GM18511 (cell line): ENCODE measurements around the gene PGA3.
"Not testable (repeated sequence)": the region's sequence is repeated elsewhere in the genome, so short reads cannot be mapped to it uniquely, and the experiment has no call there.

Source experiments
- ATAC-seq: cut with Tn5 transposase; IDR thresholded peaks from one replicate; pipeline ENCODE4 v1.9.1; 2021; ENCODE audit warnings: mild to moderate bottlenecking, moderate library complexity; ENCODE audit not compliant: unreplicated experiment

PGA3 gene

DNA sequence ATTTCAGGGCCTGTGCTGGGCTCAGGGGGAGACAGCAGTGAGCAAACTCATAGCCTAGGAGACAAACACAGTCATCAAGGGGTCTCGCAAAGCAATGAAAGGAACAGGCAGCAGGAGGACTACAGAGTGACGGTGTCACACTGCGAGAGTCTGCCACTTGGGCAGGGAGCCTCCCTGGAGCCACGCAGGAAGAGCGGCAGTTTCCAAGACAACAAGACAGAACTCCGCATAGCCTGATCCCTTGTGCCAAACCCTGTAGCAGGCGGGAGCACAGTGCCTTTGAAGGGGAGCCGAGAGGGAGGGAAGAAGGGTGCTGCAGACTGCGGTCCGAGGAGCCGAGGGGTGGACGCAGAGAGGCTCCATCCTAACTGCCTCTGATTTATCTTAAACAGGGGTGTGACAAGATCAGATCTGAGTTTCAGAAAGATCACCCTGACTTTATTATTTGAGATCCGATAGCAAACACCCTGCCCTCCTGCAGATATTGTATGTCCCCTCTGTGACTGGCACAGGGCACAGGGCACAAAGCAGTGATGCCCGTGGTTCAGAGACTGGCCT is 1.3 kb downstream of the PGA3 start:
- ATAC-seq = not testable (repeated sequence)

DNA sequence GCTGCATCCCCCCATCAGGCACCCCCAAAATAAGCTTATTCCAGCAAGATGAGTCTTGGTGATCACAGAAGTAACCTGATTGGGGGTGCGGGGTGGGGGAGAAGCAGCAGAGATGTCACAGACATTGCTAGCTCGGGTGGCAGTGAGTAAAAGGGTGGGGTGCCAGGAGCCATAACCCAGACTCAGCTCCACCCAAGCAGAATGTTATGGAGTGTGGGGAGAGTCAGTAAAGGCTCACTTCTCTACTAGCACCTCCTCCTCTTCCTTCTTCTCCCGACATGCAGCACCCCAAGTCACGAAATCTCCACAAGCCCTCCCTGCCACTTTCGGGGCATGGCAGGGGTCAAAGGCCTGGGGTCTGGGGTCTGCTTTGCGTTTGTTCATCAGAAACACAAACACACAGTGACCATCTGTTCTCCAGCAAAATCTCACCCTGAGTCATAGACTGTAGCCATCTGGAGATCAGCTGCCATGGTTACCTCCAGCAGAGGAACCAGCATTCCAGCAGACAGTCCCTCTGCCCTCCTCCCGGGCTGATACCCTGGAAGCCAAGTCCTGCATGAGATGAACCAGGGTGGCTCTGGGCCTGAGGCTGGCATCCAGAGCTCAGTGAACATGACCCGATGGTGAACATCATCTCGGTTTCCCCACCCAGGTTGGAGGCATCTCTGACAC is 4.5 kb downstream of the PGA3 start:
- not testable (repeated sequence) for ATAC-seq

DNA sequence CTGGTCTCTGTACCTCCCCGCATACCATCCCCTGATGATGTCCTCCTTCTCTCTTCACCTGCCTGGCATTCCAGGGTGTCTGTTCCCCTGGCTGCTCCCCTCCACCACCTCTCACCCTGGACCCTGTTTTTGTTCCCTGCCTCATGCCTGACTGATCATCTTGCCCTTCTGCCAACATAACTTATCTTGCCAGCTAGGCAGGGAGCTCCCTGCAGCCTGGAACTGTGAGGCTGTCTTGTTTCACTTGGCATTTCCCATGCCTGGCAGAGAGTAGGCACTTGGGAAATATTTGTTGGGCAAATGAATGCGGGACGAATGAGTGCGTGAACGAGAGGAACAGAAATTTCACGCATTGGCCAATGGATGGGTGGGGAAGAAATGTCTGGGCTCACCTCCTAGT is 7.3 kb downstream of the PGA3 start:
- not testable (repeated sequence) for ATAC-seq

DNA sequence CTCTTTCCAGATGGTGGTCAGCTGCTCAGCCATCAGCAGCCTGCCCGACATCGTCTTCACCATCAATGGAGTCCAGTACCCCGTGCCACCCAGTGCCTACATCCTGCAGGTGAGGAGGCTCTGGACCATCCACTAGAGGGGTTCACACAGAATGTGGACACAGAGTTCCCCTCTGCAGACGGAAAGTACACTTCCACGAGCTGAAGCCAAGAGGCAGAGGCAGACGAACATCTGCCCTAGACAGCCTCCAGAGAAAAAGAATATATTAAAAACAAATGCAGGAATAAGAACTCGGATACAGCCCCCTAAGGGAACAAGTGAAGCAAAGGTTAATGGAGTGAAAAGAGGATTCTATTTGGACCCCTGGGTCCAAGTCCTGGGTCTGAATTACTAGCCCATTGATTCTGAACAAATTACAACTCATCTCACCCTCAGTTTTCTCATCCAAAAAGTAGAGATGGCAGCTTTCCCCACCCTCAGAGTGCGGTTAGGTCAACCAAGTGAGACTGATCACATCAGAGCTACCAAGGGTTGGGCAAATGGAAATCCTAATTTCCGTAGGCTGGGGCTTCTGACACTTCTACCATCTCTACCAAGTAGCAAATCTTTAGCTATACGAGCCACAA is 8.1 kb downstream of the PGA3 start:
- not testable (repeated sequence) for ATAC-seq

DNA sequence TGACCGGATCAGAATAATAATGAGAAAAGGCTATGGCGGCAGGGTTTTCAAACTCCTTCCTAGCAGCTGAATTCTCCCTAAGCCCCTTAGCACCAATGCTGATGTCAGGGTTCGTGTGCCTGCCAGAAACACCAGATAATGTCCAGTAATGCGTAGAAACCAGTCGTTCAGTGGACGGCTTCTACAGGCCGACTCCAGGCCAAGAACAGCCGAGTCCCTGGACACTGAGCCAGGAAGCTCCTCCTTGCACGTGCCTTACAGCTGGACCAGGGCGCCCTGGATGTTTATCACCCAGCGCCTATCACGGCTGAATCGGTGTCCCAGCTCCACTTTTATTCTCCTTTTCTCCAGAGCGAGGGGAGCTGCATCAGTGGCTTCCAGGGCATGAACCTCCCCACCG is 8.9 kb downstream of the PGA3 start:
- not testable (repeated sequence) for ATAC-seq

DNA sequence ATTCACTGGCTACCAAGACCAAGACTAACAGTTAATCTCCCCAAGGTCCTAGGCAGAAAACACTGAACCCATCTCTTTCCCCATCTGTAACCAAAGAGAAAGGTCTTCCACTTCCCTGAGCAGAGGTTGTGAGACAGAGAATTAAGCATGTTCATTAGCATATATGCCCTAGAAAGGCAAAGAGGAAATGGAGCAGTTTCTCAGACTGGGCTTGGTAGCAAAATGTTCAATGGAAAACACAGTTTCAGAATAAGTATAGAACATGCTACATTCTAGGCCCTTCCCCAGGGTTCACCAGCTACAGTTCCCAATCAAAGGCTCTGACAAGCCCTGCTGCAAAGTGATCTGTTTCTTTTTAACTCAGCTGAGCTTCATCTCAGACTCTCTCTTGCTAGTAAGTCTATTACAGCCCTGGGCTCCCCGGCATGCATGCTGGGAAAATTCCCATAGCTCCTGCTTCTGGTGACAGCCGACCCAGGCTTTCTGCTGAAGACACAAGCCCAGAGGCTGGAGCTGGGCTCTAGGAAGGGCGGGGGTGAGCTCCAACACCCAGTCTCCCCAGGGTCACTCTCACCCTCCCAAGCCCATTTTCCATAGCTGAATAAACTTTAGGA is 10.5 kb downstream of the PGA3 start:
- not testable (repeated sequence) for ATAC-seq

DNA sequence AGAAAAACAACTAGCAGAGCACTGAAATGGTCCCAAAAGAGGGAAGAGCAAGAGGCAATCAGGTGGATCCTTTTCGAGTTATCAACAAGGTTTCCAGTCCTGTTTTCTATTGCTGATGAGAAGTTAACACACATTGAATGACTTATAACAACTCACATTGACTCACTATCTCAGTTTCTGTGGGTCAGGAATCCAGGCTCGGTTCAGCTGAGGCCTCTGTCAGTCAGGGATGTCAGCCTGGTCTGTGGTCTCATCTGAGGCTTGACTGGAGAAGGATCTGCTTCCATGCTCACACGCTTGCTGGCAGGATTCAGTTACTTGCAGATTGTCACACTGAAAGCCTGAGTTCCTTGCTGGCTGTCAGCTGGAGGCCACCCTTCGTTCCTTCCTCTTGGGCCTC is 15.0 kb downstream of the PGA3 start:
- ATAC-seq = not testable (repeated sequence)

DNA sequence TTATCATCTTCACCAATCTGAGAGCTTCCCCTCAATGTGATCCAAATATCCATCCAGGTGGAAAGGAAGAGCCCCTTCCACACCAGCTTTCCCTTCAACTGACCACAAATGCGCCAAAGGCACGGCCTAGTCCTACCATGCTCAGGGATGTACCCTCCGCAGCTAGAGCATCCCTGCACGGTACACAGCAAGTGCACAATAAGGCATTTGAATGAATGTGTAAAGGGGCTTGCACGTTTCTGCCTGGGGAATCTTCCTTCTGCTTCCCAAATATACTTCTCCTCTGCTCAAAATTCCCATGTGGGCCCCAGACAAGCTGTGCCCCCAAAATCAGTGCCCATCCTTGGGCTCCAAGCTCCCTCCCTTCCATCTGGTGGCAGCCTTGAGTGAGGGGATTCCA is 15.7 kb downstream of the PGA3 start:
- not testable (repeated sequence) for ATAC-seq

DNA sequence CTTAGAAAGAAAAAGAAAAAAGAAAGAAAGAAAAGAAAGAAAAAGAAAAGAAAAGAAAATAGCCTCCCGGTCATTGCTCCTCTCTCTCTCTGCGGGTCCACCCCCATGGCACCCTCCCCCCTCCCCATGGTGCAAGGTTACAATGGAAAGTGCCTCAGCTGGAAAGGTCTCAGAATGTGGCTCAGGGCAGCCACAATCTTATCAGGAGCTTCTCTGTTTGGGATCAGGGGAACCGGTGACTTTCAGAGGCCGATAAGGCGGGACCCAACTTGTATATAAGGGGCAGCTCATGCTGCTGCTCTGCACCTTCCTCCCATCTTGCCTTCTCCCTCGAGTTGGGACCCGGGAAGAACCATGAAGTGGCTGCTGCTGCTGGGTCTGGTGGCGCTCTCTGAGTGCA is 18.7 kb downstream of the PGA3 start, which contains the start of gene PGA4:
Gene PGA4, plus strand, starts transcription at position 301 of the 400 bp plus-strand sequence. Its CDS starts 54 bp downstream, at position 355.
- not testable (repeated sequence) for ATAC-seq

DNA sequence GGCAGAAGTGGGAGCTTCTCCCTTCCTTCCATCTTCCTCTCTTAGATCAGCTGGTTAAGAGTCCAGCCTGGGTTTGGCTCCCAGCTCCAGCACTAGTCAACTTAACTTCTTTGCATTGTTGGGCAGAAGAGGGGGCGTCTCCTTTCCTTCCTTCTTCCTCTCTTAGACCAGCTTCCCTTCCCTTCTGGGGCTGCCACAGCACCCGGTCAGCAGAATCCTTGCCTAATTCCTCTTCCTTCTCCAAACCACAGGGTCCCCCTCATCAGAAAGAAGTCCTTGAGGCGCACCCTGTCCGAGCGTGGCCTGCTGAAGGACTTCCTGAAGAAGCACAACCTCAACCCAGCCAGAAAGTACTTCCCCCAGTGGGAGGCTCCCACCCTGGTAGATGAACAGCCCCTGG is 19.4 kb downstream of the PGA3 start:
- not testable (repeated sequence) for ATAC-seq

DNA sequence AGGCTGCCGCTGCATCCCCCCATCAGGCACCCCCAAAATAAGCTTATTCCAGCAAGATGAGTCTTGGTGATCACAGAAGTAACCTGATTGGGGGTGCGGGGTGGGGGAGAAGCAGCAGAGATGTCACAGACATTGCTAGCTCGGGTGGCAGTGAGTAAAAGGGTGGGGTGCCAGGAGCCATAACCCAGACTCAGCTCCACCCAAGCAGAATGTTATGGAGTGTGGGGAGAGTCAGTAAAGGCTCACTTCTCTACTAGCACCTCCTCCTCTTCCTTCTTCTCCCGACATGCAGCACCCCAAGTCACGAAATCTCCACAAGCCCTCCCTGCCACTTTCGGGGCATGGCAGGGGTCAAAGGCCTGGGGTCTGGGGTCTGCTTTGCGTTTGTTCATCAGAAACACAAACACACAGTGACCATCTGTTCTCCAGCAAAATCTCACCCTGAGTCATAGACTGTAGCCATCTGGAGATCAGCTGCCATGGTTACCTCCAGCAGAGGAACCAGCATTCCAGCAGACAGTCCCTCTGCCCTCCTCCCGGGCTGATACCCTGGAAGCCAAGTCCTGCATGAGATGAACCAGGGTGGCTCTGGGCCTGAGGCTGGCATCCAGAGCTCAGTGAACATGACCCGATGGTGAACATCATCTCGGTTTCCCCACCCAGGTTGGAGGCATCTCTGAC is 23.3 kb downstream of the PGA3 start:
- not testable (repeated sequence) for ATAC-seq

DNA sequence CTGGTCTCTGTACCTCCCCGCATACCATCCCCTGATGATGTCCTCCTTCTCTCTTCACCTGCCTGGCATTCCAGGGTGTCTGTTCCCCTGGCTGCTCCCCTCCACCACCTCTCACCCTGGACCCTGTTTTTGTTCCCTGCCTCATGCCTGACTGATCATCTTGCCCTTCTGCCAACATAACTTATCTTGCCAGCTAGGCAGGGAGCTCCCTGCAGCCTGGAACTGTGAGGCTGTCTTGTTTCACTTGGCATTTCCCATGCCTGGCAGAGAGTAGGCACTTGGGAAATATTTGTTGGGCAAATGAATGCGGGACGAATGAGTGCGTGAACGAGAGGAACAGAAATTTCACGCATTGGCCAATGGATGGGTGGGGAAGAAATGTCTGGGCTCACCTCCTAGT is 26.1 kb downstream of the PGA3 start:
- ATAC-seq = not testable (repeated sequence)

DNA sequence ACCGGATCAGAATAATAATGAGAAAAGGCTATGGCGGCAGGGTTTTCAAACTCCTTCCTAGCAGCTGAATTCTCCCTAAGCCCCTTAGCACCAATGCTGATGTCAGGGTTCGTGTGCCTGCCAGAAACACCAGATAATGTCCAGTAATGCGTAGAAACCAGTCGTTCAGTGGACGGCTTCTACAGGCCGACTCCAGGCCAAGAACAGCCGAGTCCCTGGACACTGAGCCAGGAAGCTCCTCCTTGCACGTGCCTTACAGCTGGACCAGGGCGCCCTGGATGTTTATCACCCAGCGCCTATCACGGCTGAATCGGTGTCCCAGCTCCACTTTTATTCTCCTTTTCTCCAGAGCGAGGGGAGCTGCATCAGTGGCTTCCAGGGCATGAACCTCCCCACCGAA is 27.7 kb downstream of the PGA3 start:
- not testable (repeated sequence) for ATAC-seq

DNA sequence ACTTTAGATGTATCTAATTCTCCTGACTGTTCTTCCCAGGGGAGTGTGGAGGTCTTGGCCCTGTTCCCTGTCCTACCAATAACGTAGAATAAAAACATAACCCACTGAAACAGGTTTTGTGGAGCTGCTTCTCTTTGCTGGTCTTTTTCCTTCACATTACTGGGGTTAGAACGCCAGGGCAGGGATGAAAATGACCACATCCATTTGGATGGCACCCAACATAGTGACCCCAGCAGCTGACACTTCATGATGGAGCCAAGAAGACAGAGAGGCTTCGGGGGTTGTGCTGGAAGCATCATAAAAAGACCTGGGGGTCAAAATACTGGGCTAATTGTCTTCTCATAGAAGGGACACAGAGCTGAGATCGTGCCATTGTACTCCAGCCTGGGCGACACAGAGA is 28.3 kb downstream of the PGA3 start:
- ATAC-seq = not testable (repeated sequence)

DNA sequence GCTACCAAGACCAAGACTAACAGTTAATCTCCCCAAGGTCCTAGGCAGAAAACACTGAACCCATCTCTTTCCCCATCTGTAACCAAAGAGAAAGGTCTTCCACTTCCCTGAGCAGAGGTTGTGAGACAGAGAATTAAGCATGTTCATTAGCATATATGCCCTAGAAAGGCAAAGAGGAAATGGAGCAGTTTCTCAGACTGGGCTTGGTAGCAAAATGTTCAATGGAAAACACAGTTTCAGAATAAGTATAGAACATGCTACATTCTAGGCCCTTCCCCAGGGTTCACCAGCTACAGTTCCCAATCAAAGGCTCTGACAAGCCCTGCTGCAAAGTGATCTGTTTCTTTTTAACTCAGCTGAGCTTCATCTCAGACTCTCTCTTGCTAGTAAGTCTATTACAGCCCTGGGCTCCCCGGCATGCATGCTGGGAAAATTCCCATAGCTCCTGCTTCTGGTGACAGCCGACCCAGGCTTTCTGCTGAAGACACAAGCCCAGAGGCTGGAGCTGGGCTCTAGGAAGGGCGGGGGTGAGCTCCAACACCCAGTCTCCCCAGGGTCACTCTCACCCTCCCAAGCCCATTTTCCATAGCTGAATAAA is 29.3 kb downstream of the PGA3 start:
- not testable (repeated sequence) for ATAC-seq

DNA sequence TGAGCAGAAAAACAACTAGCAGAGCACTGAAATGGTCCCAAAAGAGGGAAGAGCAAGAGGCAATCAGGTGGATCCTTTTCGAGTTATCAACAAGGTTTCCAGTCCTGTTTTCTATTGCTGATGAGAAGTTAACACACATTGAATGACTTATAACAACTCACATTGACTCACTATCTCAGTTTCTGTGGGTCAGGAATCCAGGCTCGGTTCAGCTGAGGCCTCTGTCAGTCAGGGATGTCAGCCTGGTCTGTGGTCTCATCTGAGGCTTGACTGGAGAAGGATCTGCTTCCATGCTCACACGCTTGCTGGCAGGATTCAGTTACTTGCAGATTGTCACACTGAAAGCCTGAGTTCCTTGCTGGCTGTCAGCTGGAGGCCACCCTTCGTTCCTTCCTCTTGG is 33.8 kb downstream of the PGA3 start:
- ATAC-seq = not testable (repeated sequence)

DNA sequence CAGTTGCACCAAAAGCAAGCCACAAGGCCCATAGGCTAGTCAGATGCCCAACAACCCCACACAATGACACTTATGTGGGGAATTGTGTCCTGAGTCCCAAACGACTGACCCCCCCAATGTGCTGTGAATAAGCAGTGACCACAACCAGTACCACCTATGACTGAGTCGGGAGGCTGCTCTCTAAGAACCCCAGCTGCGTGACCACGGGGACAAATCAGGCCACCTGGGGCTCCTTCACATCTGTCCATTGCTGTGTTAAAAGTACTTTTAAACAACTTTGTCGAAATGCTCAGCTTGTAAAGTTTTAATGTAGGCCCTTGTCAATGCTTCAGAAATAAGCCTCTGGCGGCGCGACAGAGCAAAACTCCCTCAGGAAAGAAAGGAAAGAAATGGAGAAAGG is 37.0 kb downstream of the PGA3 start:
- ATAC-seq = not testable (repeated sequence)

DNA sequence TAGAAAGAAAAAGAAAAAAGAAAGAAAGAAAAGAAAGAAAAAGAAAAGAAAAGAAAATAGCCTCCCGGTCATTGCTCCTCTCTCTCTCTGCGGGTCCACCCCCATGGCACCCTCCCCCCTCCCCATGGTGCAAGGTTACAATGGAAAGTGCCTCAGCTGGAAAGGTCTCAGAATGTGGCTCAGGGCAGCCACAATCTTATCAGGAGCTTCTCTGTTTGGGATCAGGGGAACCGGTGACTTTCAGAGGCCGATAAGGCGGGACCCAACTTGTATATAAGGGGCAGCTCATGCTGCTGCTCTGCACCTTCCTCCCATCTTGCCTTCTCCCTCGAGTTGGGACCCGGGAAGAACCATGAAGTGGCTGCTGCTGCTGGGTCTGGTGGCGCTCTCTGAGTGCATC is 37.6 kb downstream of the PGA3 start, which contains the start of gene PGA5:
Gene PGA5, plus strand, starts transcription at position 301 of the 400 bp plus-strand sequence. Its CDS starts 52 bp downstream, at position 353.
- ATAC-seq = not testable (repeated sequence)

DNA sequence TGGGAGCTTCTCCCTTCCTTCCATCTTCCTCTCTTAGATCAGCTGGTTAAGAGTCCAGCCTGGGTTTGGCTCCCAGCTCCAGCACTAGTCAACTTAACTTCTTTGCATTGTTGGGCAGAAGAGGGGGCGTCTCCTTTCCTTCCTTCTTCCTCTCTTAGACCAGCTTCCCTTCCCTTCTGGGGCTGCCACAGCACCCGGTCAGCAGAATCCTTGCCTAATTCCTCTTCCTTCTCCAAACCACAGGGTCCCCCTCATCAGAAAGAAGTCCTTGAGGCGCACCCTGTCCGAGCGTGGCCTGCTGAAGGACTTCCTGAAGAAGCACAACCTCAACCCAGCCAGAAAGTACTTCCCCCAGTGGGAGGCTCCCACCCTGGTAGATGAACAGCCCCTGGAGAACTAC is 38.2 kb downstream of the PGA3 start:
- not testable (repeated sequence) for ATAC-seq

DNA sequence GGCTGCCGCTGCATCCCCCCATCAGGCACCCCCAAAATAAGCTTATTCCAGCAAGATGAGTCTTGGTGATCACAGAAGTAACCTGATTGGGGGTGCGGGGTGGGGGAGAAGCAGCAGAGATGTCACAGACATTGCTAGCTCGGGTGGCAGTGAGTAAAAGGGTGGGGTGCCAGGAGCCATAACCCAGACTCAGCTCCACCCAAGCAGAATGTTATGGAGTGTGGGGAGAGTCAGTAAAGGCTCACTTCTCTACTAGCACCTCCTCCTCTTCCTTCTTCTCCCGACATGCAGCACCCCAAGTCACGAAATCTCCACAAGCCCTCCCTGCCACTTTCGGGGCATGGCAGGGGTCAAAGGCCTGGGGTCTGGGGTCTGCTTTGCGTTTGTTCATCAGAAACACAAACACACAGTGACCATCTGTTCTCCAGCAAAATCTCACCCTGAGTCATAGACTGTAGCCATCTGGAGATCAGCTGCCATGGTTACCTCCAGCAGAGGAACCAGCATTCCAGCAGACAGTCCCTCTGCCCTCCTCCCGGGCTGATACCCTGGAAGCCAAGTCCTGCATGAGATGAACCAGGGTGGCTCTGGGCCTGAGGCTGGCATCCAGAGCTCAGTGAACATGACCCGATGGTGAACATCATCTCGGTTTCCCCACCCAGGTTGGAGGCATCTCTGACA is 42.1 kb downstream of the PGA3 start:
- not testable (repeated sequence) for ATAC-seq
